HG03521 (cell line): Measurements from ENCODE around the gene SLC22A23.

Experiments
- ATAC-seq: cut with Tn5 transposase; IDR thresholded peaks from one replicate; pipeline ENCODE4 v1.9.1; 2021; ENCODE audit warnings: mild to moderate bottlenecking, moderate library complexity; ENCODE audit not compliant: unreplicated experiment

Gene SLC22A23

GRCh38 chr6:3406891-3407809 is 49.7 kb downstream of the SLC22A23 start:
- ATAC-seq = no peak

DNA sequence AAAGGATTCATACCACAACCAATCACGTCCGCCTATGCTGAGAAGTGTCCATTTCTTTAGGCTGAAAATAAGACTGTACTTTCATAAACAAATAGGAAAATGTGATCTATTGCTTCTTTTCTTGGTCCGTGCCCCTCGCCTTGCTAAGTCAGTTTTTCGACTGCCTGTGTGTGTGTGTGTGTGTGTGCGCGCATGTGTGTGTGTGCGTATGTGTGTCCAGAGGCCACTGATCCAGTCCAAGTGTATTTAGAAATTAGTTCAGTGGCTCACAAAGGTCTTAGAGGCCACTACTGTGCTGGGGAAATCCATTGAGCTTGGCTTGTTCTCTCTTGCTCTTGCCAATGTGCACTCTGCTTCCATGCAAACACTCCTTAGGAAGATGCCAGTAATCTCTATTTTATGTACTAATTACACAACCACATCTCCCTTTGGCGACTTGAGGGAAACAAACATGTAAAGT is 50.5 kb downstream of the SLC22A23 start:
- ATAC-seq = no peak

GRCh38 chr6:3405679-3406078 is 51.2 kb downstream of the SLC22A23 start:
- ATAC-seq = no peak

GRCh38 chr6:3405182-3405518 is 51.7 kb downstream of the SLC22A23 start:
- no peak for ATAC-seq

- no peak for ATAC-seq
Observed at GRCh38 chr6:3403238-3404173, 53.3 kb downstream of the SLC22A23 start.

GRCh38 chr6:3402310-3403237 is 54.3 kb downstream of the SLC22A23 start:
- ATAC-seq = no peak

DNA sequence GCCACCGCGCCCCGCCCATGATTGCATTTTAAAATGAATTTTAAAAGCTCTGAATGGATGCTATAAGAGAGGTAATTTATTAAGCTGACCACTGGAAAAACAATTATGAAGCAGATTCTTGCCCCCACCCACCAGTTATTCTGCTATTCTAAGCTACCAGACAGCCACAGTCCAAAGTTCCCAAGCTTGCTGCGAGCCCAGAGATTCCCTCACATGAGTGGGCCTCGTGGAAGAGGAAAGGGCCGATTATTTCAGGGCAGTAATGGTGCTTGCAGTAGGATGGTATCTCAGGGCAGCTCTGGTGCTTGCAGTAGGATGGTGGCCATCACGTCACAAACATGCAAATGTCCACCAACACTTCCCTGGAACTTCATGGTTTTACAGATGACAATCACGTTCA is 56.7 kb downstream of the SLC22A23 start:
- ATAC-seq = no peak

DNA sequence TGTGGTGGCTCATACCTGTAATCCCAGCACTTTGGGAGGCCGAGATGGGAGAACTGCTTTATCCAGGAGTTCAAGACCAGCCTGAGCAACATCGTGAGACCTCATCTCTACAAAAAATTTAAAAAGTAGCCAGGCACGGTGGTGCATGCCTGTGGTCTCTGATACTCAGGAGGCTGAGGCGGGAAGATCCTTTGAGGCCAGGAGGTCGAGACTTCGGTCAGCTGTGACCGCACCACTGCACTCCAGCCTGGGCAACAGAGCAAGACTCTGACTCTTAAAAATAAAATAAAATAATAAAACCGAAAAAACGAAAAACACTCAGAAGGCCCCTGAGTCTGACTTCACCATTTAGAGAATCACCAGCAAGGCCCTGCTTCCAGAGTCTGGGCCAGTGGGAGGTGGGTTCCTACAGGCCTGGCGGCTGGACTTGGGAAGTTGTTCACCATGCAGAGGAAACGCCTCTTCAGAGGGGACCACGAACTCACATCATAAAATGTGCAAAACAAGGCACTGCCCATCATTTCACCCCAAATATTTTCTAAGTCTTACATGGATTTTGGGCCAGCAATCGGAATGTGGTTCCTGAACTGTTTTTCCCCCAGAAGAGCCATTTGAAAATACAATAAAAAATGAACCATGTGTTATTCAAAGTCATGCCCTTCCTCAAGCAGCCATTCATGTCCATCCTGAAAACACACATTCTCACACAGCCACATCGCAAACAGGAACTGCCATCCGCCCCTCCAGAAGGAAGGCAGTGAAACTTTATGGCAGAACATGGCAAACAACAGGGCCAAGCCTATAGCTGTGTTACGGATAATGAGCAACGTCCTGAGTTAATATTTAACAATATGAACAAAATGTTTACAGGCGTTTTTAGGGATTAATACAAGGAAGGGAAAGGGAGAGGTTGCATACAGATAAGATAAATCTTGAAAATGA is 57.8 kb downstream of the SLC22A23 start:
- ATAC-seq = no peak

DNA sequence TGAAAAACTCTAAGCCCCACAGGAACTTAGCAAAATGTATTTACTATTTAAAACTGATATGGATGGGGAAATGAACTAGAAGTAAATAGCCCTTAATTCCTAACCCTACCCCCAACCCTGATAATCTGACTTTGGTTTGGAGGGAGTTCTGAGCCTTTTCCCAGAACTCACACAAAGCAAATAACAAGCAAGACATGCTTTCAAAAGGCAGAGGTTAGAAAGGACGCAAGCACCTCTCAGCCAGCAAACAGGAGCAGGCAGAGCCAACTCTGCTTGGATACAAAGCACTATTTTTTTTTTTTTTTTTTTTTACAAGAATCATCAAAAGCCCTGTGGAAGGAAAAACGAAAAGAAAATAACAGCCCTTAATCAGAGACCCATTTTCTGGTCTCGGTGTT is 58.7 kb downstream of the SLC22A23 start:
- no peak for ATAC-seq

- no peak for ATAC-seq
Observed at GRCh38 chr6:3397229-3398164, 59.4 kb downstream of the SLC22A23 start.

GRCh38 chr6:3396503-3397180 is 60.2 kb downstream of the SLC22A23 start:
- no peak for ATAC-seq

DNA sequence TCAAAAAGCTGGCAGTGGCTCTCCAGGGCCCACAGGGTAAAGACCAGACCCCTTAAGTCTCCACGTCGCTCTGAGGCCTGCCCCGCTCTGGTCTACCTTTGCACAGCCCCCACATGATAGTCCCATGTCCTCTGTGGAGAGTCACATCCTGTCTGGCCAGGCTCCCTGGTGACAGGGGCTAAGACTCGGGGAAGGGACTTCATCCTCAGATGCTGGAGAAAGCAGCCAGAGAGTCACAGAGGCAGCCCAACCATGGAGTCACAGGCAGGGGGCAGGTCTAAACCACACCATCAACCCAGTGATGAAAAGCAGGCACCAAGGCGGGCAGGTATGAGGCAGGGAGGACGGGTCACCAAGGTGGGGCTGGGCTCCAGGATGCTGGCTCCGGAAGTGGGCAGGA is 62.2 kb downstream of the SLC22A23 start:
- no peak for ATAC-seq

DNA sequence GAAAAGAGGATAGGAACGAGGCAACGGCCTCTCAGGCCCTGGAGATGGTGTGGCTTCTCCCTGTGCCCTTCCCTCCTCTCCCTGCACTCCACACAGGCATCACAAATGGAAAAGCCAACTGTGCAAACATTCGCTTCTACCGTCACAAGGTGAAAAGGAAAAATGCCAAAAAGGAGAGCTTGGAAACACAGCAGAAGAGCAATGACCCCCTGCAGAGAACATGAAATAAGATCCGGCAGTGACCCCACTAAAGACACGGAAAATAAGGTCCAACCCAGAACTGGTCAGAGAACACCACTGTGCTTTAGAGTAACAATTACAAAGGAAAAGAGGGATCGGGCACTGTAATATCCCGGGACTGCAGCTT is 63.0 kb downstream of the SLC22A23 start:
- no peak for ATAC-seq

- no peak for ATAC-seq
Observed at GRCh38 chr6:3392930-3393835, 63.7 kb downstream of the SLC22A23 start.

DNA sequence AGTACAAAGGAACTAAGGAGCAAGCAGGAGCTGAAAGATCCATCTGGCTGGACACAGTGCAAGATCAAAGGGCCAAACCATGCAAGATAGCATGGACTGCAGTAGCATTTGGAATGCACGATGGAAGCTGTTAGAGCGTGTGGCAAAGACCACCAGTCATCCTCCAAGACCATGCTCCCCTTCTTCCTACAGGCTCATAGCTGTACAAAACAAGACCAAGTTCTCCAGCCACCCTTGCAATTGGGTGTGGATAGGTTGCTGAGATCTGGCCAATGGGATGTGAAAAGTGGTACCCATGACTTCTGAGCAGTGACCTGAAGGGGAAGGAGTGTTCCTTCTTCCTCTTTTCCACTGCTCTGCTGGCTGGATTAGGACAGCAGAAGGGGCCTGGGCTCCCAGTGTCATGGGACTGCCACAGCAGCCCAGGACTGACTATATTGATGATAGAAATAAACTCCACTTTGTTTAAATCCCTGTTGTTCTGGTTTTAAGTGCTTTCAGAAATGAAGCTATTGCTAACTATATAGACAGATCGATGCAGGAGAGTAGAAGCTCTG is 64.9 kb downstream of the SLC22A23 start:
- ATAC-seq = no peak

- no peak for ATAC-seq
Observed at GRCh38 chr6:3390698-3391097, 66.2 kb downstream of the SLC22A23 start.
